ENCODE measurements around the gene SKAP1. TPM values are rescaled to one million over a fixed set of nuclear protein-coding genes. Genes with fewer than 3 reads are reported as not detected.

Gene SKAP1
- total RNA-seq, 6 donors from 2014 or later = 1.9 to 5.3 (median 3.9) TPM

GRCh38 chr17:48106802-48107136, 323.2 kb downstream of the SKAP1 start:
- Histone ChIP-seq H3K27ac (peak overlapping the region; percentile 89 to 98 (median 92)), H3K36me3 (no peaks in the 10 kb centered on the region), H3K4me3 (peak overlapping the region; percentile 63 to 84 (median 72)), H3K9me3 (no peaks in the 10 kb centered on the region), H3K27me3 (no peaks in the 10 kb centered on the region), H3K4me1 (peaks cover 22 to 37% (median 26%) of the 10 kb centered on the region in 4 donors)
- TF ChIP-seq, protein P1, sequence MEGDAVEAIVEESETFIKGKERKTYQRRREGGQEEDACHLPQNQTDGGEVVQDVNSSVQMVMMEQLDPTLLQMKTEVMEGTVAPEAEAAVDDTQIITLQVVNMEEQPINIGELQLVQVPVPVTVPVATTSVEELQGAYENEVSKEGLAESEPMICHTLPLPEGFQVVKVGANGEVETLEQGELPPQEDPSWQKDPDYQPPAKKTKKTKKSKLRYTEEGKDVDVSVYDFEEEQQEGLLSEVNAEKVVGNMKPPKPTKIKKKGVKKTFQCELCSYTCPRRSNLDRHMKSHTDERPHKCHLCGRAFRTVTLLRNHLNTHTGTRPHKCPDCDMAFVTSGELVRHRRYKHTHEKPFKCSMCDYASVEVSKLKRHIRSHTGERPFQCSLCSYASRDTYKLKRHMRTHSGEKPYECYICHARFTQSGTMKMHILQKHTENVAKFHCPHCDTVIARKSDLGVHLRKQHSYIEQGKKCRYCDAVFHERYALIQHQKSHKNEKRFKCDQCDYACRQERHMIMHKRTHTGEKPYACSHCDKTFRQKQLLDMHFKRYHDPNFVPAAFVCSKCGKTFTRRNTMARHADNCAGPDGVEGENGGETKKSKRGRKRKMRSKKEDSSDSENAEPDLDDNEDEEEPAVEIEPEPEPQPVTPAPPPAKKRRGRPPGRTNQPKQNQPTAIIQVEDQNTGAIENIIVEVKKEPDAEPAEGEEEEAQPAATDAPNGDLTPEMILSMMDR (IDR thresholded peaks at IDR 0.05) = no peak
- TF ChIP-seq POLR2AphosphoS5 (IDR thresholded peaks at IDR 0.05) (no peak), POLR2A (IDR thresholded peaks at IDR 0.05) (no peak)
- no peak for ATAC-seq (ENCODE audit: low FRiP score in 2 of 2)
- no peak for DNase-seq
- WGBS, 2 donors = 50% methylated on average over 13 of the region's 13 CpGs

DNA sequence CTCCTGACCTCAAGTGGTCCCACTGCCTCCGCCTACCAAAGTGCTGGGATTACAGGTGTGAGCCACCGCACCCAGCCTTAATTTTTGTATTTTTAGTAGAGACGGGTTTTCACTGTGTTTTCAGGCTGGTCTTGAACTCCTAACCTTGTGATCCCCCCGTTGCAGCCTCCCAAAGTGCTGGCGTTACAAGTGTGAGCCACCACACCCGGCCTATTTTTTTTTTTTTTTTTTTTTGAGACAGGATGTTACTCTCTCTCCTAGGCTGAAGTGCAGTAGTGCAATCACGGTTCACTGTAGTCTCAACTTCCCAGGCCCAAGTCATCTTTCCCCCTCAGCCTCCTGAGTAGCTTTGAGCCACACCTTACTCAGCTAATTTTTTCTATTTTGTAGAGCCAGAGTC, 325.6 kb downstream of the SKAP1 start:
- 83 to 85% methylated on average over 7 of the region's 7 CpGs for WGBS, 2 donors
- DNase-seq = no peak
- TF ChIP-seq POLR2AphosphoS5 (IDR thresholded peaks at IDR 0.05) = no peak
- no peak for TF ChIP-seq POLR2A (IDR thresholded peaks at IDR 0.05)
- TF ChIP-seq, protein P1 (IDR thresholded peaks at IDR 0.05) = no peak
- no peak for TF ChIP-seq EP300 (IDR thresholded peaks at IDR 0.05)
- H3K4me3 ChIP-seq = no peak overlapping the region
- no peaks in the 10 kb centered on the region for H3K27me3 ChIP-seq
- no peaks in the 10 kb centered on the region for H3K9me3 ChIP-seq
- ATAC-seq (ENCODE audit: low FRiP score in 2 of 2) = no peak
- no peak overlapping the region for H3K27ac ChIP-seq
- peaks cover 21 to 39% (median 25%) of the 10 kb centered on the region in 4 donors for H3K4me1 ChIP-seq
- no peaks in the 10 kb centered on the region for H3K36me3 ChIP-seq

GRCh38 chr17:48102798-48103715, 327.0 kb downstream of the SKAP1 start:
- ATAC-seq (ENCODE audit: low FRiP score in 2 of 2) = no peak
- TF ChIP-seq POLR2AphosphoS5 (IDR thresholded peaks at IDR 0.05) (no peak), EP300 (IDR thresholded peaks at IDR 0.05) (no peak), POLR2A (IDR thresholded peaks at IDR 0.05) (no peak)
- TF ChIP-seq, protein P1 (IDR thresholded peaks at IDR 0.05) = no peak

GRCh38 chr17:48102043-48102750, 327.8 kb downstream of the SKAP1 start:
- no peak for TF ChIP-seq POLR2A (IDR thresholded peaks at IDR 0.05)
- no peak for TF ChIP-seq EP300 (IDR thresholded peaks at IDR 0.05)
- H3K27ac ChIP-seq = peak overlapping the region in 3 of 4 donors; percentile 21 to 96 (median 61)
- H3K4me1 ChIP-seq = peaks cover 11 to 25% (median 14%) of the 10 kb centered on the region in 4 donors
- no peak for DNase-seq
- H3K4me3 ChIP-seq = peak overlapping the region in 3 of 4 donors; percentile 67 to 84 (median 77)
- ATAC-seq (ENCODE audit: low FRiP score in 2 of 2) = no peak
- no peaks in the 10 kb centered on the region for H3K27me3 ChIP-seq
- 73 to 74% methylated on average over 19 of the region's 19 CpGs for WGBS, 2 donors
- no peaks in the 10 kb centered on the region for H3K9me3 ChIP-seq
- no peaks in the 10 kb centered on the region for H3K36me3 ChIP-seq

More at GRCh38 chr17:48102798-48103715, 327.0 kb downstream of the SKAP1 start:
- peaks cover 11 to 25% (median 14%) of the 10 kb centered on the region in 4 donors for H3K4me1 ChIP-seq
- no peaks in the 10 kb centered on the region for H3K27me3 ChIP-seq
- WGBS, 2 donors = 40 to 55% methylated on average over 14 of the region's 14 CpGs
- H3K36me3 ChIP-seq = no peaks in the 10 kb centered on the region
- peak overlapping the region in 1 of 4 donors; percentile 61 for H3K27ac ChIP-seq
- no peaks in the 10 kb centered on the region for H3K9me3 ChIP-seq
- no peak for DNase-seq
- H3K4me3 ChIP-seq = no peak overlapping the region

Measured in upper lobe of left lung (tissue), 6 donors.